ENCODE data around the gene FBLN2. TPM values are rescaled to one million over a fixed set of nuclear protein-coding genes. Genes with fewer than 3 reads are reported as not detected.
A peak's percentile ranks its signal among the peaks of the same experiment; 100 is the strongest.

FBLN2 gene
- total and polyA plus RNA-seq, 2 of the 4 experiments (the other 2 are of a cell fraction), result 11.8 to 60.8 TPM

DNA sequence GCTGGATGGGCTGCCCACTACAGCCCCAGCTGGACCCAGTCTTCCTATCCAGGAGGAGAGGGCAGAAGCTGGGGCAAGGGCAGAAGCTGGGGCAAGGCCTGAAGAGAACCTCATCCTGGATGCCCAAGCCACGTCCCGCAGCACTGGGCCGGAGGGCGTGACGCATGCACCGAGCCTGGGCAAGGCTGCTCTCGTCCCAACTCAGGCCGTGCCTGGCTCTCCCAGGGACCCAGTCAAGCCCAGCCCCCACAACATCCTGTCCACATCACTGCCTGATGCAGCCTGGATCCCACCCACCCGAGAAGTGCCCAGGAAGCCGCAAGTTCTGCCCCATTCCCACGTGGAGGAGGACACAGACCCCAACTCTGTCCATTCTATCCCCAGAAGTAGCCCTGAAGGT is 22.3 kb downstream of the FBLN2 start:
- Histone ChIP-seq H3K23ac (ENCODE audit: low read depth, low read length) (no peak overlapping the region), H4K8ac (ENCODE audit: low read depth in 2 of 2, low read length in 2 of 2) (no peak overlapping the region), H3K9ac (ENCODE audit: low read depth, low read length) (no peak overlapping the region), H3K4me2 (ENCODE audit: low read depth, low read length) (no peak overlapping the region), H3K4me1 (ENCODE audit: control insufficient read depth, insufficient read depth, low read length) (0 out of 2 replicates have a peak, but pooled peaks cover 1% of the 10 kb centered on the region), H3K4ac (ENCODE audit: low read depth, low read length) (no peak overlapping the region), H4K91ac (ENCODE audit: insufficient read depth, low read depth, low read length) (no peak overlapping the region), H3K18ac (ENCODE audit: low read depth, low read length) (no peak overlapping the region), H3K27ac (ENCODE audit: insufficient read depth, low read length) (no peak overlapping the region), H2AK5ac (ENCODE audit: low read depth, low read length) (no peak overlapping the region), H2AK9ac (replicated peaks; ENCODE audit: low read depth, low read length, poor library complexity) (peak overlapping the region; percentile 8), H3K9me1 (ENCODE audit: insufficient read depth, low read length) (no peaks in the 10 kb centered on the region), H2AFZ (replicated peaks; ENCODE audit: low read length, poor library complexity) (no peak overlapping the region), H3K9me3 (ENCODE audit: control insufficient read depth, insufficient read depth, low read length) (no peaks in the 10 kb centered on the region), H3K4me3 (ENCODE audit: insufficient read depth, low read depth, low read length) (no peak overlapping the region), H2BK120ac (ENCODE audit: low read depth, low read length) (no peak overlapping the region), H3K36me3 (ENCODE audit: control insufficient read depth, insufficient read depth, low read length) (no peaks in the 10 kb centered on the region), H3K14ac (replicated peaks; ENCODE audit: low read depth, low read length) (no peak overlapping the region), H3K79me1 (ENCODE audit: low read depth in 1 of 2, low read length in 2 of 2) (no peaks in the 10 kb centered on the region), H3K27me3 (ENCODE audit: control insufficient read depth, insufficient read depth, low read length) (no peaks in the 10 kb centered on the region; the same call in 1 of the 2 replicates), H4K5ac (ENCODE audit: low read depth, low read length) (no peak overlapping the region), H3K56ac (ENCODE audit: extremely low read depth, insufficient read depth, low read length) (no peak overlapping the region), H2BK15ac (ENCODE audit: low read depth, low read length) (no peak overlapping the region), H2BK20ac (ENCODE audit: low read depth, low read length) (no peak overlapping the region), H4K20me1 (ENCODE audit: insufficient read depth, low read length) (no peaks in the 10 kb centered on the region), H2BK5ac (ENCODE audit: low read depth, low read length, poor library complexity, severe bottlenecking) (no peak overlapping the region)
- no TSS peak for BruUV-seq (replicated peaks)
- WGBS, 2 experiments (ENCODE audit: extremely low coverage in 2 of 2, insufficient read length in 1 of 2), result 98% methylated on average over 8 of the region's 11 CpGs; no CpG with 5 or more reads in 1 of the 2 experiments
- TF ChIP-seq, protein P1, sequence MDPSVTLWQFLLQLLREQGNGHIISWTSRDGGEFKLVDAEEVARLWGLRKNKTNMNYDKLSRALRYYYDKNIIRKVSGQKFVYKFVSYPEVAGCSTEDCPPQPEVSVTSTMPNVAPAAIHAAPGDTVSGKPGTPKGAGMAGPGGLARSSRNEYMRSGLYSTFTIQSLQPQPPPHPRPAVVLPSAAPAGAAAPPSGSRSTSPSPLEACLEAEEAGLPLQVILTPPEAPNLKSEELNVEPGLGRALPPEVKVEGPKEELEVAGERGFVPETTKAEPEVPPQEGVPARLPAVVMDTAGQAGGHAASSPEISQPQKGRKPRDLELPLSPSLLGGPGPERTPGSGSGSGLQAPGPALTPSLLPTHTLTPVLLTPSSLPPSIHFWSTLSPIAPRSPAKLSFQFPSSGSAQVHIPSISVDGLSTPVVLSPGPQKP (IDR thresholded peaks at IDR 0.05; ENCODE audit: borderline replicate concordance, low read depth, low read length), result no peak
- CTCF ChIA-PET, result no interaction called here
- in situ Hi-C loops (cut with MboI; ENCODE audit: low sequenced_read_pairs) (no loop called here), dilution Hi-C loops (cut with HindIII; ENCODE audit: low sequenced_read_pairs, unreplicated experiment) (no loop called here), intact Hi-C loops (cut with micrococcal nuclease) (loop anchor here (10.0 kb wide), 1 partner anchor 74 kb away; no protein-coding TSS in a partner anchor)
- POLR2A ChIA-PET (ENCODE audit: unreplicated experiment), result no interaction called here
- DNase-seq (no peak), ATAC-seq (ENCODE audit: low read depth) (no peak)

Data from IMR-90 (cell line).